ENCODE results near the gene TMEM9. TPM values are rescaled to one million over a fixed set of nuclear protein-coding genes. Genes with fewer than 3 reads are reported as not detected.

The TMEM9 gene
- total RNA-seq, 3 donors from 2014 or later = 9.7 to 14.0 (median 9.9) TPM

DNA sequence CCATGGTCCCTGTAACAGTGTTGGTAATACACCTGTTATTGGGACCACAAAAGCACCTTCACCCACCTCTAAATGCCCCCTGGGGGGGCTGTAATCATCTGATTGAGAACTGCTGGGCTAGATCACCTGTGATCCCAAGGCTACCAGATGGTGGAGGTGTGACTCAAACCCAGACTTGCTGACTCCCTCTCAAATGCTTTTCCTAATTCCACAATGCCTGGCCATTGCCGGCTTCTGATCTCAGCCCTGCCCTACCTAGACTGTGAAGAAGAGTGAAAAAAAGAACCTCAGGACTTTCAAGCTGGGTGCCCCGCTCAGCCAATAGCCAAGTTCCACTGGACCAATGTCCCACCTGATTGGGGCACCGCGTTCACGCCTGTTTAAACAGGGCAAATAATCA lies 9.6 kb downstream of the TMEM9 start:
- ATAC-seq (no peak), DNase-seq (no peak)
- Mint-ChIP-seq H3K9me3 (no peaks in the 10 kb centered on the region), H3K27me3 (ENCODE audit: low read depth) (no peaks in the 10 kb centered on the region), H3K4me3 (no peak overlapping the region), H3K4me1 (ENCODE audit: low read depth) (no peaks in the 10 kb centered on the region), H3K36me3 (ENCODE audit: insufficient read depth) (peaks cover 35% of the 10 kb centered on the region)

DNA sequence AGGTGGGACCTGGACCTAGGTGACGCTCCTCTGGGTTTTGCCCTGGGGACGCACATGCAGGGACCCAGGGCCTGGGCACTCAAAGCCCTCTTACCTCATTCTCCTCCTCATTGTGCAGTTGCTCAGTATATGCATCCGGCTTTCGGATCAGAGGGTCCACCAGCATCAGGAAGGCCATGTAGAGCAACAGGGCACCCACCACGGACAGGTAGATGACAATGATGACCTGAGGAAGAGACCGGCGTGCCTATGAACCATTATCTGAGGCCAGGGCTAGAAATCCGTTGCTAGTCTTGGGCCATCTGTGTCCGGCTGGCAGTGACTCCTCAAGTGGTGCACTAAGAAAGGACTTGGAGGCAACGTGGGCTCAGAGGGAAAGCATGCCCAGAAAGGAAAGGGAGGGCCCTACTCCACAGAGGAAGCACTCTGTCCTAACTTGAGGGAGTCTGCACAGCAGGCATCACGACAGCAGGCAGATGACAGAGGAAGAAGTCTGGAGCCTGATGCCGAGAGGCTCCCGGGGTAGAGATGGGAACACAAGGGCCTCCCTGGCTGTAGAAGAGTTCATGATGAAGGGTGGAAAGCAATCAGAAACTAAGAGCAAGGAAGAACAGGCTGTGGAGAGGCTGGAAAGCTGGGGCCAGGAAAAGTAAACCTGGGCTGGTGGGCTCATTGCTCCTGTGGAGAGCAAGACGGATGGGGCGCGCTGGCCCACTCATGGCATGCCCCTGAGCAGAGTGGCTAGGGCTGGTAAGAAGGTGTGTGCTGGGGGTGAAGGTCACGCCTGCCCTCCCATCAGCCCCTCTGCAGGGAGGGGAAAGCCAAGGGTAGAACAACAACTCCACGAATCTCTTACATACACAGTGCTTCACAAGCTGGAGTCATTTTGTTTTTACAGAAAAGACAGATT lies 10.3 kb downstream of the TMEM9 start:
- Mint-ChIP-seq H3K4me1 (ENCODE audit: low read depth) (no peaks in the 10 kb centered on the region), H3K4me3 (no peak overlapping the region), H3K36me3 (ENCODE audit: insufficient read depth) (peaks cover 35% of the 10 kb centered on the region), H3K9me3 (no peaks in the 10 kb centered on the region), H3K27me3 (ENCODE audit: low read depth) (no peaks in the 10 kb centered on the region)
- no peak for ATAC-seq
- DNase-seq = no peak

DNA sequence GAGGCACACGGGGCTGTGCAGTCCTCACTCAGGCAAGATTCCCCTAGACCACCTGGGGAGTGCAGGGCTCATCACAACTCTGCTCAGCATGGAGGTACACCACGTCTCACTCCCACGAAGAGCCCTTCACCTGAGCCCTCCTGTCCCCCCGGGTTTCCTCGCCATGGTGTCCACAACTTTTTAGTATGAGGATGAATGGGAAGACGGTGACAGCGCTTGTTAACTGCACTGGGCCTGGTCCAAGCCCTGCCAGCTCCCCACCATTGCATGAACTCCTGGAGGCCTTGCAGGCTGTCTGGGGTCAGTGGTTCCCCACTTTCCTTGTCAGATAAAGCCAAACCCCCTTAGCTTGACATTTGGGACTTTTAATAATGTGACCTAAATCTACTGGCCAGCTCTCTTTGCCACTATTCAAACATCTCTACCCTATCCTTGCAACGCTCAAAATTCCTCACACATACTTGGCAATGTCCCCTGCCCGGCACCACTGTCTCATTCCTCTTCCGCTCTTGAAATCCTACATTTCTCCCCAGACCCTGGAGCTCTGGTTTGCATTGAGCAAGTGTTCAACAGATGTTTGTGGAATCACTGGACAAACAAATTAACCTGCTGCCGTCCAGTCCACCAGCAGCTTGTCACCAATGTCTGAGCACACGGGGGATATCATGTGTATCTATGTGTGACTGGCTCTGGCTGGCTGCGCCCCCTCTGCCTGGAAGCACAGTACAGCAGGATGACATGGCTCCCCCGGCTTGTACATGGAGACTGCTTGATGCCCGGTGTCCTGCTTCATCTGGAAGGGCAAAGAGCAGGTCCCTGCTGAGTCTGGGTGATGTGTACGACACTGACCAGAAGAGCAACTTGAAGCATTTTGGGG lies 11.2 kb downstream of the TMEM9 start:
- DNase-seq (no peak), ATAC-seq (no peak)
- no peaks in the 10 kb centered on the region for H3K9me3 Mint-ChIP-seq
- no peaks in the 10 kb centered on the region for H3K4me1 Mint-ChIP-seq (ENCODE audit: low read depth)
- H3K4me3 Mint-ChIP-seq = no peak overlapping the region
- no peaks in the 10 kb centered on the region for H3K27me3 Mint-ChIP-seq (ENCODE audit: low read depth)
- peaks cover 35% of the 10 kb centered on the region for H3K36me3 Mint-ChIP-seq (ENCODE audit: insufficient read depth)

GRCh38 chr1:201142011-201142848 lies 12.0 kb downstream of the TMEM9 start:
- ATAC-seq (no peak), DNase-seq (no peak)
- H3K36me3 Mint-ChIP-seq (ENCODE audit: insufficient read depth) = peaks cover 32% of the 10 kb centered on the region
- H3K9me3 Mint-ChIP-seq = no peaks in the 10 kb centered on the region
- no peaks in the 10 kb centered on the region for H3K27me3 Mint-ChIP-seq (ENCODE audit: low read depth)
- H3K4me1 Mint-ChIP-seq (ENCODE audit: low read depth) = no peaks in the 10 kb centered on the region
- no peak overlapping the region for H3K4me3 Mint-ChIP-seq

DNA sequence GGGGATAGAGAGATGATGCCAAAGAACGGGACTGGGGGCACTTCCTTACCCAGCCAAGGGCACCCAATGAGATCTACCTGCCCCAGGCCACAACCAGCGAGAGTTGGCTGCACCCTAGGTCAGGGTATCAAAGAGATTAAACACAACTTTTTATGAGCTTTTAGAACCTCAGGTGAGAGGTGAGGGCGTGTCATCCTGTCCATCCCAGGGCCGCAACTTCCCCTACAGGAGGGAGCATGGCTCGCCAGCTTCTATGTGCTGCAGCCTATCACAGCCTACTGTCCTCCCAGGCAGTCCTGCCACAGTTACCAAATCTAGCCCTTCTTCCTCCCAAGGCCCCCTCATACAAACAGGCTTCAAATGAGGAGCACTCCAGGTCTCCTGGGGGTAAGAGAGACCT lies 12.9 kb downstream of the TMEM9 start:
- H3K9me3 Mint-ChIP-seq = no peaks in the 10 kb centered on the region
- no peak overlapping the region for H3K4me3 Mint-ChIP-seq
- no peaks in the 10 kb centered on the region for H3K4me1 Mint-ChIP-seq (ENCODE audit: low read depth)
- no peaks in the 10 kb centered on the region for H3K27me3 Mint-ChIP-seq (ENCODE audit: low read depth)
- ATAC-seq (no peak), DNase-seq (no peak)
- H3K36me3 Mint-ChIP-seq (ENCODE audit: insufficient read depth) = peaks cover 29% of the 10 kb centered on the region

DNA sequence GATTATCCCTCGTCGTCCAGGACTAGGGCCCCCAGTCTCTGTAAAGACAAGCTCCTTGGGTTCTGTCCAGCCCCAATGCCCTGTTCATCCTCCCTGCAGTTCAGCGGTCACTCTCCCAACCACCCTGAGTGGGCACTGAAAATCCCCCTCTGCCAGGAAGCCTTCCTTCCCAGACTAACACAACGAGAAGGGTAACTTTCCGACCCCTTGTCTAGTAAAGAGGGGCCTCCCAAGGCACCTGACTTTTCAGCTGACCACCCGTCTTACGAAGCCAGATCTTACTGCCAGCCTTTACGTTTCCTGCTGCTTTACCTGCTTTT lies 13.4 kb downstream of the TMEM9 start:
- H3K27me3 Mint-ChIP-seq (ENCODE audit: low read depth) = no peaks in the 10 kb centered on the region
- H3K9me3 Mint-ChIP-seq = no peaks in the 10 kb centered on the region
- DNase-seq (no peak), ATAC-seq (no peak)
- H3K4me3 Mint-ChIP-seq = no peak overlapping the region
- H3K4me1 Mint-ChIP-seq (ENCODE audit: low read depth) = no peaks in the 10 kb centered on the region
- peaks cover 25% of the 10 kb centered on the region for H3K36me3 Mint-ChIP-seq (ENCODE audit: insufficient read depth)

DNA sequence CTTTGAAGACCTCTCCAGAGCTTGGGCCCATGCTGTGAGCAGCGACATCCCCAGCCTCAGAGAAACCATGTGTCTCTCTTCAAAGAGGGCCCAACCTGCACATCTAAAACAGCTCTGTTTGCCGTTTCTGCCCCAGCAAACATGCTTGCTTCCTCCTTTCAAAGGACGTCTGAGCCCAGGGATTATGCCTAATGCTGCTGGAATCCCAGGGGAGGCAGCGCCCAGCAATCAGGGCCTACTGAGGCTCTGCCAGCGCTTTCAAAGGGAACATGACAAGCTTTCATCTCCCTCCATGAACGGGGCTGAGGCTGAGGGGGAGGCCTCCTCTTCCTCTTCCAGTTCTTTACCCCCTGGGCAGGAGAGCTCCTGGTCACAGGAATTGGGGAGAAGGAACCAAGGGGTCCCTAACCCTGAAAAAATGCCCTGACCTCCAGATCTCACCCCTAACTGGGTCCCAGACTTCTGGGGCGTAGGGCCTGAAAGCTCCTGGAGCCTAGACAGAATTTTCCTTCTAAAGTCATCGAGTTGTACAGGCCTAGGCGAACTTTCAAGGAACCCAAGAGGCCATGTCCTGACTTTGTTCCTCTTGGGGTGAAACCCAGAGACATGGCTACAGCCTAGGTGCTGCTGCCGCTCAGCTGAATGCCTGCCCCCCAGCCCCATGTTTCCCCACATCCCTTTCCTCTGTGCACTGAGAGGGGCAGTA lies 13.9 kb downstream of the TMEM9 start:
- no peaks in the 10 kb centered on the region for H3K27me3 Mint-ChIP-seq (ENCODE audit: low read depth)
- peaks cover 28% of the 10 kb centered on the region for H3K36me3 Mint-ChIP-seq (ENCODE audit: insufficient read depth)
- DNase-seq (no peak), ATAC-seq (no peak)
- H3K4me3 Mint-ChIP-seq = no peak overlapping the region
- H3K4me1 Mint-ChIP-seq (ENCODE audit: low read depth) = no peaks in the 10 kb centered on the region
- no peaks in the 10 kb centered on the region for H3K9me3 Mint-ChIP-seq

DNA sequence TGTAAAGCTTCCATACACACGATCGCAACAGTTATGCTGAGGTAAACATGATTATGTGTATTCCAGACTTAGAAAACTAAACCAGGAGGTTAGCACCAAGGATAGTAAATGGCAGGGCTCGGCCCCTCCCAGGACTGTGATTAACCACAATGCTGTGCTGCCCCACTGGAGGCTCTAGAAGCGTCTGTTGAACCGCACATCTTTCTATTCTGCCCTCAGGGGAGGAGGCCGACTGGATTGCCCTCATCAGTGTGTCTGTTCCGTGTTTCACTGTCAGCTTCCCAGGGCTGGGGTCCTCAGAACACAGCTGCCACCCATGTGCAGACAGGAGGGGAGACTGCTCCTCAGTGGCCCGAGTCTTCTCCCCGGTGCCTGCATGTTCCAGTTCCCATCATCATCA lies 14.5 kb downstream of the TMEM9 start:
- no peak for ATAC-seq
- DNase-seq = no peak
- Mint-ChIP-seq H3K36me3 (ENCODE audit: insufficient read depth) (peaks cover 24% of the 10 kb centered on the region), H3K9me3 (no peaks in the 10 kb centered on the region), H3K4me1 (ENCODE audit: low read depth) (no peaks in the 10 kb centered on the region), H3K27me3 (ENCODE audit: low read depth) (no peaks in the 10 kb centered on the region), H3K4me3 (no peak overlapping the region)

GRCh38 chr1:201139306-201139705 lies 15.0 kb downstream of the TMEM9 start:
- H3K4me3 Mint-ChIP-seq = no peak overlapping the region
- no peaks in the 10 kb centered on the region for H3K27me3 Mint-ChIP-seq (ENCODE audit: low read depth)
- no peak for DNase-seq
- H3K36me3 Mint-ChIP-seq (ENCODE audit: insufficient read depth) = peaks cover 25% of the 10 kb centered on the region
- no peak for ATAC-seq
- H3K9me3 Mint-ChIP-seq = no peaks in the 10 kb centered on the region
- H3K4me1 Mint-ChIP-seq (ENCODE audit: low read depth) = no peaks in the 10 kb centered on the region

GRCh38 chr1:201138311-201138840 lies 15.9 kb downstream of the TMEM9 start:
- H3K27me3 Mint-ChIP-seq (ENCODE audit: low read depth) = no peaks in the 10 kb centered on the region
- no peaks in the 10 kb centered on the region for H3K9me3 Mint-ChIP-seq
- H3K4me3 Mint-ChIP-seq = no peak overlapping the region
- H3K36me3 Mint-ChIP-seq (ENCODE audit: insufficient read depth) = peaks cover 17% of the 10 kb centered on the region
- H3K4me1 Mint-ChIP-seq (ENCODE audit: low read depth) = no peaks in the 10 kb centered on the region
- ATAC-seq (no peak), DNase-seq (no peak)

DNA sequence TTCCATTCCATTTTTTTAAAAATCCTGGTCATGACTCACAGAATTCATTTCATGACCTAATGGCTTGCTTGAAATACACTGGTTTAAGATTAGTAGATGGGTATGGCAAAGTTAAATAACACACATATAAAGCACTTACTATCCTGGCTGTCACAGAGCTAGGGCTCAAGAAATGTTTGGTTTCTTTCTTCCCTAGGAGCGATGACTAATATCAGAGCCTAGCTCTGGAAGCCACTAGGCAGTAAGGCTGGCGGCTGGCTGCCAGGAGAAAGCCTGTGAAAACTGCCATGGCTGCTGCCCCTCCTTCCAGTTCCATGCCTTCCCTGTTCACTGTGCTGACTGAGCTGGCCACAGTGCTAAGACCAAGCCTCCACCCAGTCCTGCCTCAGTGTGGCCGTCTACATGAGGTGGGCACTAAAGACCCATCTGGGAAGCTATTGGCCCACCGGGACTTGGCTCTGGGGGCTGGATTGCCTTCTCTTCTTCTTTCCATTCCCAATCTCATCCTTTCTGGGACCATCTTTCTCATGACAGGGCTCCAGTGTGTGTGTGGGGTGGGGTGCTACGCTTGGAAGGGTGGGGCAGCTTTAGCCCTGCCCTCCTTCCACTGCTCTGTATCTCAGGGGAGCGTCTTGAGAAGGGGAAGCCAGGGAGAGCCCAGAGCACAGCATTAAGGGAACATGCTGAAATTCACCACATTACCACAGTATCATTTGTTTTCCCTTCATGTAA lies 16.5 kb downstream of the TMEM9 start:
- DNase-seq = no peak
- ATAC-seq = no peak
- Mint-ChIP-seq H3K9me3 (no peaks in the 10 kb centered on the region), H3K36me3 (ENCODE audit: insufficient read depth) (peaks cover 15% of the 10 kb centered on the region), H3K4me1 (ENCODE audit: low read depth) (no peaks in the 10 kb centered on the region), H3K4me3 (no peak overlapping the region), H3K27me3 (ENCODE audit: low read depth) (no peaks in the 10 kb centered on the region)

GRCh38 chr1:201137024-201137392 lies 17.3 kb downstream of the TMEM9 start:
- H3K9me3 Mint-ChIP-seq = no peaks in the 10 kb centered on the region

GRCh38 chr1:201136355-201137023 lies 17.8 kb downstream of the TMEM9 start:
- H3K4me3 Mint-ChIP-seq = no peak overlapping the region
- no peaks in the 10 kb centered on the region for H3K9me3 Mint-ChIP-seq
- H3K27me3 Mint-ChIP-seq (ENCODE audit: low read depth) = no peaks in the 10 kb centered on the region
- ATAC-seq = no peak
- peaks cover 9% of the 10 kb centered on the region for H3K36me3 Mint-ChIP-seq (ENCODE audit: insufficient read depth)
- no peaks in the 10 kb centered on the region for H3K4me1 Mint-ChIP-seq (ENCODE audit: low read depth)
- no peak for DNase-seq

More at GRCh38 chr1:201137024-201137392, 17.3 kb downstream of the TMEM9 start:
- DNase-seq (no peak), ATAC-seq (no peak)
- no peaks in the 10 kb centered on the region for H3K4me1 Mint-ChIP-seq (ENCODE audit: low read depth)
- H3K36me3 Mint-ChIP-seq (ENCODE audit: insufficient read depth) = peaks cover 9% of the 10 kb centered on the region
- H3K27me3 Mint-ChIP-seq (ENCODE audit: low read depth) = no peaks in the 10 kb centered on the region
- H3K4me3 Mint-ChIP-seq = no peak overlapping the region
